ENCODE measurements around the gene FLT1. TPM values are rescaled to one million over a fixed set of nuclear protein-coding genes. Genes with fewer than 3 reads are reported as not detected.

FLT1 gene
- total and polyA plus RNA-seq, 2 of the 13 experiments (the other 11 are each of a cell fraction or from before 2014, with no cell fraction given) = 0.02 TPM; not detected in 1

DNA sequence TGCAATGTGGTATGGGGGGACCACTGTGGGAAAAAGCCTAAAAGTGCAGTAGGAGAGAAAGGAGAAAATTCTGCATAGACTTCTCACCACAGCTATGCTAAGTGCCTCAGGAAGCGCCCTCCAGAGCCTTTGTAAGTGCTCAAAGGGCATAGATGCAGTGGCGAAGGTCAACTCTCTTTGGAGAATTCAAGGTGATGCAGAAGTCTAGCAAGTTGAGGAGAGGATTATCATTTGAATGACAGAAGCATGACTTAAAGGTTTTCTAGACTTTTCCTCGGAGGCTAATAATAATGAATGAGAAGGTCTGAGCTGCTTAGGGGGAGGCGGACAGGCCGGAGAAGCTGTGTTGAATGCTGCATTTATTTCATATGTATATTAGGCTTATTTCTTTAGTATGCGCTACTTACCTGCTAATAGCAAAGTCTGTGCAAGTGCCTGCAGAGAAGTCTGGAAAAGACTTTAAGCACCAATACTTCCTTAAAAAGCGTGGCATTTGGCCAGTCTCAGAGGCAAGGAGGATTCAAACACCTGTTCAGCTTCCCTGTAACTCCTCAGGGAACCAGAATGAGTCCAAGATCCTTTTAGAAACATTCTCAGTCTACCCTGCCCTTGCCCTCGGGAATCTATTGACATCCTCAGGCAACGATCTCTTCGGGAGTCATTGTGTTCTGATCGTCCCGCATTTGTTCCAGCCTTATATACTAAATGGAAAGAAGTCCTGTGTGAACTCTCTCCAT lies 56.2 kb downstream of the FLT1 start (continued):
- TF ChIP-seq, protein P1, sequence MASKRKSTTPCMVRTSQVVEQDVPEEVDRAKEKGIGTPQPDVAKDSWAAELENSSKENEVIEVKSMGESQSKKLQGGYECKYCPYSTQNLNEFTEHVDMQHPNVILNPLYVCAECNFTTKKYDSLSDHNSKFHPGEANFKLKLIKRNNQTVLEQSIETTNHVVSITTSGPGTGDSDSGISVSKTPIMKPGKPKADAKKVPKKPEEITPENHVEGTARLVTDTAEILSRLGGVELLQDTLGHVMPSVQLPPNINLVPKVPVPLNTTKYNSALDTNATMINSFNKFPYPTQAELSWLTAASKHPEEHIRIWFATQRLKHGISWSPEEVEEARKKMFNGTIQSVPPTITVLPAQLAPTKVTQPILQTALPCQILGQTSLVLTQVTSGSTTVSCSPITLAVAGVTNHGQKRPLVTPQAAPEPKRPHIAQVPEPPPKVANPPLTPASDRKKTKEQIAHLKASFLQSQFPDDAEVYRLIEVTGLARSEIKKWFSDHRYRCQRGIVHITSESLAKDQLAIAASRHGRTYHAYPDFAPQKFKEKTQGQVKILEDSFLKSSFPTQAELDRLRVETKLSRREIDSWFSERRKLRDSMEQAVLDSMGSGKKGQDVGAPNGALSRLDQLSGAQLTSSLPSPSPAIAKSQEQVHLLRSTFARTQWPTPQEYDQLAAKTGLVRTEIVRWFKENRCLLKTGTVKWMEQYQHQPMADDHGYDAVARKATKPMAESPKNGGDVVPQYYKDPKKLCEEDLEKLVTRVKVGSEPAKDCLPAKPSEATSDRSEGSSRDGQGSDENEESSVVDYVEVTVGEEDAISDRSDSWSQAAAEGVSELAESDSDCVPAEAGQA (IDR thresholded peaks at IDR 0.05; ENCODE audit: low read depth) = no peak
- TF ChIP-seq, protein P1 (CRISPR knock-in tag; IDR thresholded peaks at IDR 0.05; ENCODE audit: borderline replicate concordance) = no peak
- TF ChIP-seq, protein P2, sequence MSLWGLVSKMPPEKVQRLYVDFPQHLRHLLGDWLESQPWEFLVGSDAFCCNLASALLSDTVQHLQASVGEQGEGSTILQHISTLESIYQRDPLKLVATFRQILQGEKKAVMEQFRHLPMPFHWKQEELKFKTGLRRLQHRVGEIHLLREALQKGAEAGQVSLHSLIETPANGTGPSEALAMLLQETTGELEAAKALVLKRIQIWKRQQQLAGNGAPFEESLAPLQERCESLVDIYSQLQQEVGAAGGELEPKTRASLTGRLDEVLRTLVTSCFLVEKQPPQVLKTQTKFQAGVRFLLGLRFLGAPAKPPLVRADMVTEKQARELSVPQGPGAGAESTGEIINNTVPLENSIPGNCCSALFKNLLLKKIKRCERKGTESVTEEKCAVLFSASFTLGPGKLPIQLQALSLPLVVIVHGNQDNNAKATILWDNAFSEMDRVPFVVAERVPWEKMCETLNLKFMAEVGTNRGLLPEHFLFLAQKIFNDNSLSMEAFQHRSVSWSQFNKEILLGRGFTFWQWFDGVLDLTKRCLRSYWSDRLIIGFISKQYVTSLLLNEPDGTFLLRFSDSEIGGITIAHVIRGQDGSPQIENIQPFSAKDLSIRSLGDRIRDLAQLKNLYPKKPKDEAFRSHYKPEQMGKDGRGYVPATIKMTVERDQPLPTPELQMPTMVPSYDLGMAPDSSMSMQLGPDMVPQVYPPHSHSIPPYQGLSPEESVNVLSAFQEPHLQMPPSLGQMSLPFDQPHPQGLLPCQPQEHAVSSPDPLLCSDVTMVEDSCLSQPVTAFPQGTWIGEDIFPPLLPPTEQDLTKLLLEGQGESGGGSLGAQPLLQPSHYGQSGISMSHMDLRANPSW (CRISPR knock-in tag; IDR thresholded peaks at IDR 0.05; ENCODE audit: borderline replicate concordance) = no peak
- TF ChIP-seq ZKSCAN8 (CRISPR knock-in tag; IDR thresholded peaks at IDR 0.05; ENCODE audit: borderline replicate concordance) (no peak), FOXM1 (CRISPR knock-in tag; IDR thresholded peaks at IDR 0.05) (no peak), NR2C2 (CRISPR knock-in tag; IDR thresholded peaks at IDR 0.05; ENCODE audit: borderline replicate concordance) (no peak), ZFP36L1 (CRISPR knock-in tag; IDR thresholded peaks at IDR 0.05) (no peak)
- TF ChIP-seq, protein P3, sequence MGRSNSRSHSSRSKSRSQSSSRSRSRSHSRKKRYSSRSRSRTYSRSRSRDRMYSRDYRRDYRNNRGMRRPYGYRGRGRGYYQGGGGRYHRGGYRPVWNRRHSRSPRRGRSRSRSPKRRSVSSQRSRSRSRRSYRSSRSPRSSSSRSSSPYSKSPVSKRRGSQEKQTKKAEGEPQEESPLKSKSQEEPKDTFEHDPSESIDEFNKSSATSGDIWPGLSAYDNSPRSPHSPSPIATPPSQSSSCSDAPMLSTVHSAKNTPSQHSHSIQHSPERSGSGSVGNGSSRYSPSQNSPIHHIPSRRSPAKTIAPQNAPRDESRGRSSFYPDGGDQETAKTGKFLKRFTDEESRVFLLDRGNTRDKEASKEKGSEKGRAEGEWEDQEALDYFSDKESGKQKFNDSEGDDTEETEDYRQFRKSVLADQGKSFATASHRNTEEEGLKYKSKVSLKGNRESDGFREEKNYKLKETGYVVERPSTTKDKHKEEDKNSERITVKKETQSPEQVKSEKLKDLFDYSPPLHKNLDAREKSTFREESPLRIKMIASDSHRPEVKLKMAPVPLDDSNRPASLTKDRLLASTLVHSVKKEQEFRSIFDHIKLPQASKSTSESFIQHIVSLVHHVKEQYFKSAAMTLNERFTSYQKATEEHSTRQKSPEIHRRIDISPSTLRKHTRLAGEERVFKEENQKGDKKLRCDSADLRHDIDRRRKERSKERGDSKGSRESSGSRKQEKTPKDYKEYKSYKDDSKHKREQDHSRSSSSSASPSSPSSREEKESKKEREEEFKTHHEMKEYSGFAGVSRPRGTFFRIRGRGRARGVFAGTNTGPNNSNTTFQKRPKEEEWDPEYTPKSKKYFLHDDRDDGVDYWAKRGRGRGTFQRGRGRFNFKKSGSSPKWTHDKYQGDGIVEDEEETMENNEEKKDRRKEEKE (IDR thresholded peaks at IDR 0.05) = no peak
